ENCODE data around the gene BCAS3.
A peak's percentile ranks its signal among the peaks of the same experiment; 100 is the strongest.

The BCAS3 gene

DNA sequence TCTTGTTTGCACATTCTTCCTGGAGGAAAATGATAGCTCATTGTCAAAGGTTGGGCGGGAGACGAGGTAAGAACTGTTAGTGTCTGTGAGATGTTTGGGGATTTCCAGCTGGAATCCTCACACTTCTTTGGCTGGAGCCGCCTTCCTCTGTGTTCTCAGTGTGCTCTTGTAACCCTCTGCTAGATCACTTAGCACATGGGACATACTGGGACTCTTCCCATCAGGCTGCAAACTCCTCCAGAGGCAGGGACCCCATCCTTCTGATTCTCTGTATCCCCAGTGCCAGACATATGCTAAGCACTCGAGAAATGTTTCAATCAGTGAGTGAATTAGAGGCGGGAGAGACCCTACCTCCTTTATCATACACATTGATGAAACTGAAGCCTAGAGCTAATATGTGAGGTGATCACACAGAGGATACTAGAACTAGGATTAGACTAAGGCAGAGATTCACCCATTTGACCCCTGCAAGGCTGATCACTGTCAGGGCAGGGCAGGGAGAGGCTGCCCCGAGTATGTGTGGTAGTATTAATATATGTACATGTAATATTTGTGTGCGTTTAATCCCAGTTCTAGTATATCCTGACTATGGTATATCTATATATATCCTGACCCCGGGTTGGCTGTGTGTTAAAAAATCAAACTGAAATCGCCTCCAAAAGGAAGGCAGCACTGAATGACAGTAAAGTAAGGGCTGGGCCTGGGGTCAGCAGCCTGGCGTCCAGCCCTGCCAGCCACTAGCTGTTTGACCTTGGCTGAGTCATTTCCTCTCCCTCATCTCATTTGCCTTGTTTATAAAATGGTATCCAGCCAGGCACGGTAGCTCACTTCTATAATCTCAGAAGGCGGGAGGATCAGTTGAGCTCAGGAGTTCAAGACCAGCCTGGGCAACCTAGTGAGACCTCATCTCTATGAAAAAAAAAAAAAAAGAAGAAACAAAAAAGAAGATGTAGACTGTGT, 646.5 kb downstream of the BCAS3 start:
- Histone ChIP-seq H4K91ac (ENCODE audit: low read length) (peak overlapping the region; percentile 62), H2AK5ac (ENCODE audit: low read length, severe bottlenecking) (no peak overlapping the region), H2AFZ (ENCODE audit: low read depth, low read length) (peak overlapping the region; percentile 7), H3K27ac (ENCODE audit: low read length, poor library complexity, severe bottlenecking) (no peak overlapping the region), H3K14ac (ENCODE audit: low read length in 2 of 2) (no peak overlapping the region), H3K4me2 (ENCODE audit: low read length, poor library complexity, severe bottlenecking) (no peak overlapping the region), H3K9me3 (ENCODE audit: control insufficient read depth, low read length) (no peaks in the 10 kb centered on the region), H3K4me1 (ENCODE audit: control insufficient read depth, insufficient read depth, low read depth, low read length) (peaks cover 12% of the 10 kb centered on the region), H3K79me1 (replicated peaks; ENCODE audit: low read length, poor library complexity, severe bottlenecking) (no peaks in the 10 kb centered on the region), H3K36me3 (ENCODE audit: control insufficient read depth in 1 of 2, insufficient read depth in 2 of 2, low read depth in 1 of 2, low read length in 2 of 2) (no peaks in the 10 kb centered on the region), H2BK12ac (ENCODE audit: low read length in 2 of 2) (peak overlapping the region; percentile 76 to 79), H3K4me3 (ENCODE audit: insufficient read depth in 1 of 2, low read depth in 1 of 2, low read length in 2 of 2) (peak overlapping the region in 1 of 2 experiments; percentile 41), H2BK120ac (ENCODE audit: low read depth, low read length) (peak overlapping the region; percentile 39), H3K18ac (ENCODE audit: low read depth in 1 of 2, low read length in 2 of 2) (peak overlapping the region; percentile 50 to 72), H3K27me3 (ENCODE audit: control insufficient read depth in 1 of 2, insufficient read depth in 1 of 2, low read length in 2 of 2) (no peaks in the 10 kb centered on the region), H3K23ac (ENCODE audit: low read length in 2 of 2) (no peak overlapping the region), H3K9ac (ENCODE audit: low read length) (peak overlapping the region; percentile 62), H2BK5ac (ENCODE audit: low read depth, low read length, poor library complexity, severe bottlenecking) (no peak overlapping the region), H3K4ac (ENCODE audit: low read depth in 1 of 2, low read length in 2 of 2) (peak overlapping the region; percentile 84 to 94), H2BK15ac (ENCODE audit: low read depth, poor library complexity, severe bottlenecking) (no peak overlapping the region), H4K8ac (ENCODE audit: low read length) (peak overlapping the region; percentile 95)
- DNase-seq: peak; percentile 86
- WGBS: 40% methylated on average over 10 of the region's 12 CpGs

DNA sequence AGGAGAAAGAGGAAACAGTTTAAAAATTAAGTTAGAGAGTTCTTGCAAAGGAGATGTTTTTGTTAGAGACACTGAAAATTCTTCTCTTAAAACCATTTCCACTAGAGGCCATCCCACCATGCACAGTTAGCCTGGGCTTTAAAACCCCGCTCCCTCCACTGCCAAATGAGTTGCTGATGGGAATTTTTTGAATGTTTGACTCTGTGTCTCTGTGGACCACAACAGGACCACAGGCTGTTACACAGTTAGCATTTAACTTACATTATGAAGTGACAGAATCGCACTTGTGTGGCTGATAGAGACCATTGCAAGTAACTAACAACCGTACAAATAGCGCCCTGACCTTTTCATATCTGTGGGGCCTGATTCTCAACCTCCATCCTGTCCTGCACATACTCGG, 647.3 kb downstream of the BCAS3 start:
- Histone ChIP-seq H3K4me2 (ENCODE audit: low read length, poor library complexity, severe bottlenecking) (no peak overlapping the region), H2BK15ac (ENCODE audit: low read depth, poor library complexity, severe bottlenecking) (peak overlapping the region; percentile 91), H3K4me1 (ENCODE audit: control insufficient read depth, insufficient read depth, low read depth, low read length) (peaks cover 12% of the 10 kb centered on the region), H2BK120ac (ENCODE audit: low read depth, low read length) (peak overlapping the region; percentile 76), H2BK12ac (ENCODE audit: low read length in 2 of 2) (peak overlapping the region; percentile 81 to 99), H4K8ac (ENCODE audit: low read length) (peak overlapping the region; percentile 16), H3K9me3 (ENCODE audit: control insufficient read depth, low read length) (no peaks in the 10 kb centered on the region), H3K18ac (ENCODE audit: low read depth in 1 of 2, low read length in 2 of 2) (peak overlapping the region; percentile 40 to 98), H3K27ac (ENCODE audit: low read length, poor library complexity, severe bottlenecking) (no peak overlapping the region), H2AFZ (ENCODE audit: low read depth, low read length) (no peak overlapping the region), H2BK5ac (ENCODE audit: low read depth, low read length, poor library complexity, severe bottlenecking) (no peak overlapping the region), H4K91ac (ENCODE audit: low read length) (peak overlapping the region; percentile 85), H3K4me3 (ENCODE audit: insufficient read depth in 1 of 2, low read depth in 1 of 2, low read length in 2 of 2) (no peak overlapping the region), H3K4ac (ENCODE audit: low read depth in 1 of 2, low read length in 2 of 2) (peak overlapping the region; percentile 49 to 64), H3K14ac (ENCODE audit: low read length in 2 of 2) (peak overlapping the region in 1 of 2 experiments; percentile 91), H3K27me3 (ENCODE audit: control insufficient read depth in 1 of 2, insufficient read depth in 1 of 2, low read length in 2 of 2) (no peaks in the 10 kb centered on the region), H3K9ac (ENCODE audit: low read length) (peak overlapping the region; percentile 4), H3K36me3 (ENCODE audit: control insufficient read depth in 1 of 2, insufficient read depth in 2 of 2, low read depth in 1 of 2, low read length in 2 of 2) (no peaks in the 10 kb centered on the region), H3K23ac (ENCODE audit: low read length in 2 of 2) (no peak overlapping the region), H3K79me1 (replicated peaks; ENCODE audit: low read length, poor library complexity, severe bottlenecking) (no peaks in the 10 kb centered on the region), H2AK5ac (ENCODE audit: low read length, severe bottlenecking) (no peak overlapping the region)
- DNase-seq: no peak
- WGBS: 60% methylated on average over 5 of the region's 5 CpGs

DNA sequence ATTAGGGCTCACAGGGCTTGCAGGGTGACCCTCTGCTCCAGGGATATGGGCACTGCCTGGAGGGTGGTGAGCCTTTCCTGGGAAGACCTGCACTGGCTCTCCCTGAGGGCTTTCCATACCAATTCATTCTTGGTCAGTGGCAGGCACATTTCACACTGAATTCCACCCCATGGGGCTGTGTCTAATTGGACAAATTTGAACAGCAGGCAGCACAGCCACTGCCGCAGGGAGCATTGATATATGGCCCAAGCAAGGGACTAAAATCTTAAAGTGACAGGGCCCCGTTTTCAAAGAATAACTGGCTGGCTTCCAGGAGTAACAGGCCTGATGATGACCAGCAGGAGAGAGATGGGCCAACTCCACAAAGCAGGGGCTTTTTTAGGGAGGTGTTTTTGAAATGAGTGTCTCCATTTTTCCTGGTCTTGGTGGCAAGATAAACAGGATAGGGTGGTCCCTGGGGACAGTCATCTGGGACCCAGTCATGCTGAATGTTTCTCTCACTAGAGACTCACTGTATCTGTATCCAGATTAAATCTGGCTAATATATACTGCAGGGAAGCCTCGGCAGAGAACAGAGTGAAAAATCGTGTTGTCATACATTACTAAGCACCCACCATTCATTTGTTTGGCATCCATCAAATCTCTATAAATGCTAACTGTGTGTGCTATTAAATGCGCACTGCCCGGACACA, 647.9 kb downstream of the BCAS3 start:
- Histone ChIP-seq H3K36me3 (ENCODE audit: control insufficient read depth in 1 of 2, insufficient read depth in 2 of 2, low read depth in 1 of 2, low read length in 2 of 2) (no peaks in the 10 kb centered on the region), H2BK12ac (ENCODE audit: low read length in 2 of 2) (peak overlapping the region; percentile 81 to 99), H2BK5ac (ENCODE audit: low read depth, low read length, poor library complexity, severe bottlenecking) (no peak overlapping the region), H2BK120ac (ENCODE audit: low read depth, low read length) (peak overlapping the region; percentile 57), H3K4ac (ENCODE audit: low read depth in 1 of 2, low read length in 2 of 2) (peak overlapping the region; percentile 49 to 68), H3K14ac (ENCODE audit: low read length in 2 of 2) (peak overlapping the region; percentile 58 to 91), H4K8ac (ENCODE audit: low read length) (peak overlapping the region; percentile 16), H3K79me1 (replicated peaks; ENCODE audit: low read length, poor library complexity, severe bottlenecking) (no peaks in the 10 kb centered on the region), H2AK5ac (ENCODE audit: low read length, severe bottlenecking) (no peak overlapping the region), H3K9me3 (ENCODE audit: control insufficient read depth, low read length) (no peaks in the 10 kb centered on the region), H3K23ac (ENCODE audit: low read length in 2 of 2) (no peak overlapping the region), H3K9ac (ENCODE audit: low read length) (peak overlapping the region; percentile 4), H3K27ac (ENCODE audit: low read length, poor library complexity, severe bottlenecking) (no peak overlapping the region), H3K4me2 (ENCODE audit: low read length, poor library complexity, severe bottlenecking) (no peak overlapping the region), H3K4me1 (ENCODE audit: control insufficient read depth, insufficient read depth, low read depth, low read length) (peaks cover 12% of the 10 kb centered on the region), H3K18ac (ENCODE audit: low read depth in 1 of 2, low read length in 2 of 2) (peak overlapping the region; percentile 40 to 98), H3K4me3 (ENCODE audit: insufficient read depth in 1 of 2, low read depth in 1 of 2, low read length in 2 of 2) (no peak overlapping the region), H4K91ac (ENCODE audit: low read length) (peak overlapping the region; percentile 85), H3K27me3 (ENCODE audit: control insufficient read depth in 1 of 2, insufficient read depth in 1 of 2, low read length in 2 of 2) (no peaks in the 10 kb centered on the region), H2AFZ (ENCODE audit: low read depth, low read length) (no peak overlapping the region), H2BK15ac (ENCODE audit: low read depth, poor library complexity, severe bottlenecking) (peak overlapping the region; percentile 91)
- 4% methylated on average over 2 of the region's 6 CpGs for WGBS
- DNase-seq: peak; percentile 59

DNA sequence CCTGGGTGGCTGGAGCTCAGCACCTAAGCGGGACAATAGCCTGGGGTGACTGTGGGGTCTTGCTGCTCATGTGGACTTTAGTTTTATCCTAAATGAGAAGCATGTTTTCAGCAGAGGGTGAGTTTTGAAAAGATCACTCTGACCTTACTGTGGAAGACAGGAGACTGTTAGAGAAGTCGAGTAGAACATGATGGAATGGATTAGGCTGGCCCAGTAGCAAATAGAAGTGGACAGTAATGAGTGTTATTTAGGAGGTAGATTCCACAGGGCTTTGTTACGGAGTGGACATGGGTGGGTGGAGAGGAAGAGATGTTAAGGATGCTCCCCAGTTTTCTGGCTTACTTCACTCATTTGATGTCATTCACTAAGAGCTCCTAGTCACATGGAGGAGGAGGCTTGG, 648.7 kb downstream of the BCAS3 start:
- Histone ChIP-seq H2AFZ (ENCODE audit: low read depth, low read length) (no peak overlapping the region), H3K9ac (ENCODE audit: low read length) (peak overlapping the region; percentile 4), H3K27ac (ENCODE audit: low read length, poor library complexity, severe bottlenecking) (no peak overlapping the region), H3K27me3 (ENCODE audit: control insufficient read depth in 1 of 2, insufficient read depth in 1 of 2, low read length in 2 of 2) (no peaks in the 10 kb centered on the region), H3K79me1 (replicated peaks; ENCODE audit: low read length, poor library complexity, severe bottlenecking) (no peaks in the 10 kb centered on the region), H2BK120ac (ENCODE audit: low read depth, low read length) (no peak overlapping the region), H2BK5ac (ENCODE audit: low read depth, low read length, poor library complexity, severe bottlenecking) (no peak overlapping the region), H3K4me1 (ENCODE audit: control insufficient read depth, insufficient read depth, low read depth, low read length) (peaks cover 12% of the 10 kb centered on the region), H3K4me3 (ENCODE audit: insufficient read depth in 1 of 2, low read depth in 1 of 2, low read length in 2 of 2) (no peak overlapping the region), H2BK12ac (ENCODE audit: low read length in 2 of 2) (peak overlapping the region; percentile 23 to 41), H3K18ac (ENCODE audit: low read depth in 1 of 2, low read length in 2 of 2) (peak overlapping the region in 1 of 2 experiments; percentile 27), H3K23ac (ENCODE audit: low read length in 2 of 2) (no peak overlapping the region), H2AK5ac (ENCODE audit: low read length, severe bottlenecking) (no peak overlapping the region), H2BK15ac (ENCODE audit: low read depth, poor library complexity, severe bottlenecking) (no peak overlapping the region), H4K8ac (ENCODE audit: low read length) (peak overlapping the region; percentile 51), H3K14ac (ENCODE audit: low read length in 2 of 2) (no peak overlapping the region), H3K4me2 (ENCODE audit: low read length, poor library complexity, severe bottlenecking) (no peak overlapping the region), H4K91ac (ENCODE audit: low read length) (peak overlapping the region; percentile 22), H3K9me3 (ENCODE audit: control insufficient read depth, low read length) (no peaks in the 10 kb centered on the region), H3K4ac (ENCODE audit: low read depth in 1 of 2, low read length in 2 of 2) (no peak overlapping the region), H3K36me3 (ENCODE audit: control insufficient read depth in 1 of 2, insufficient read depth in 2 of 2, low read depth in 1 of 2, low read length in 2 of 2) (no peaks in the 10 kb centered on the region)
- DNase-seq: no peak
- 95% methylated on average over 3 of the region's 3 CpGs for WGBS

All from mesenchymal stem cell (in vitro differentiated cells and primary cell).